A549 (cell line): ENCODE results near the gene CR1.

ENCODE experiments used
- HOXA7 ChIP-seq: fragments of 250-450 bp; sonication (Bioruptor Pico); IDR thresholded peaks from 2 replicates; pipeline ENCODE4 v1.5.0; 2020; ENCODE audit warnings: mild to moderate bottlenecking, moderate library complexity
- MYC ChIP-seq: IDR thresholded peaks from 2 replicates; pipeline ENCODE4 v1.6.1; 2012; ENCODE audit warnings: mild to moderate bottlenecking, inconsistent platforms, low read length, improper control_type of control experiment, borderline replicate concordance
- SREBF2 ChIP-seq: fragments of 450-650 bp; IDR thresholded peaks from 2 replicates; pipeline ENCODE4 v1.6.1; 2014; ENCODE audit warnings: mild to moderate bottlenecking, moderate library complexity
- TF ChIP-seq, protein P1 (sequence below): fragments of >200 bp; sonication (Bioruptor Twin); formaldehyde crosslinking; IDR thresholded peaks from 3 replicates; pipeline ENCODE4 v1.5.1; 2016

- TF ChIP-seq, protein P1, sequence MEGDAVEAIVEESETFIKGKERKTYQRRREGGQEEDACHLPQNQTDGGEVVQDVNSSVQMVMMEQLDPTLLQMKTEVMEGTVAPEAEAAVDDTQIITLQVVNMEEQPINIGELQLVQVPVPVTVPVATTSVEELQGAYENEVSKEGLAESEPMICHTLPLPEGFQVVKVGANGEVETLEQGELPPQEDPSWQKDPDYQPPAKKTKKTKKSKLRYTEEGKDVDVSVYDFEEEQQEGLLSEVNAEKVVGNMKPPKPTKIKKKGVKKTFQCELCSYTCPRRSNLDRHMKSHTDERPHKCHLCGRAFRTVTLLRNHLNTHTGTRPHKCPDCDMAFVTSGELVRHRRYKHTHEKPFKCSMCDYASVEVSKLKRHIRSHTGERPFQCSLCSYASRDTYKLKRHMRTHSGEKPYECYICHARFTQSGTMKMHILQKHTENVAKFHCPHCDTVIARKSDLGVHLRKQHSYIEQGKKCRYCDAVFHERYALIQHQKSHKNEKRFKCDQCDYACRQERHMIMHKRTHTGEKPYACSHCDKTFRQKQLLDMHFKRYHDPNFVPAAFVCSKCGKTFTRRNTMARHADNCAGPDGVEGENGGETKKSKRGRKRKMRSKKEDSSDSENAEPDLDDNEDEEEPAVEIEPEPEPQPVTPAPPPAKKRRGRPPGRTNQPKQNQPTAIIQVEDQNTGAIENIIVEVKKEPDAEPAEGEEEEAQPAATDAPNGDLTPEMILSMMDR, result no peak
- TF ChIP-seq HOXA7 (CRISPR knock-in tag), result no peak
- TF ChIP-seq MYC, result no peak
- TF ChIP-seq SREBF2, result no peak
Observed at GRCh38 chr1:207648334-207649209, 152.6 kb downstream of the CR1 start.
